ACHN (cell line): ENCODE results near the gene NOP14.
A peak's percentile ranks its signal among the peaks of the same experiment; 100 is the strongest.

Experiments
- DNase-seq: peaks from one replicate; pipeline ENCODE4 v3.0.0-alpha.2; 2015
- in situ Hi-C: cut with HindIII; loops from 2 replicates; pipeline ENCODE4 v1.10.0; 2017; ENCODE audit warnings: low sequenced_read_pairs, low pct_ligation_motif_present, low pct_unique_long_range_greater_than_20kb

The NOP14 gene

DNA sequence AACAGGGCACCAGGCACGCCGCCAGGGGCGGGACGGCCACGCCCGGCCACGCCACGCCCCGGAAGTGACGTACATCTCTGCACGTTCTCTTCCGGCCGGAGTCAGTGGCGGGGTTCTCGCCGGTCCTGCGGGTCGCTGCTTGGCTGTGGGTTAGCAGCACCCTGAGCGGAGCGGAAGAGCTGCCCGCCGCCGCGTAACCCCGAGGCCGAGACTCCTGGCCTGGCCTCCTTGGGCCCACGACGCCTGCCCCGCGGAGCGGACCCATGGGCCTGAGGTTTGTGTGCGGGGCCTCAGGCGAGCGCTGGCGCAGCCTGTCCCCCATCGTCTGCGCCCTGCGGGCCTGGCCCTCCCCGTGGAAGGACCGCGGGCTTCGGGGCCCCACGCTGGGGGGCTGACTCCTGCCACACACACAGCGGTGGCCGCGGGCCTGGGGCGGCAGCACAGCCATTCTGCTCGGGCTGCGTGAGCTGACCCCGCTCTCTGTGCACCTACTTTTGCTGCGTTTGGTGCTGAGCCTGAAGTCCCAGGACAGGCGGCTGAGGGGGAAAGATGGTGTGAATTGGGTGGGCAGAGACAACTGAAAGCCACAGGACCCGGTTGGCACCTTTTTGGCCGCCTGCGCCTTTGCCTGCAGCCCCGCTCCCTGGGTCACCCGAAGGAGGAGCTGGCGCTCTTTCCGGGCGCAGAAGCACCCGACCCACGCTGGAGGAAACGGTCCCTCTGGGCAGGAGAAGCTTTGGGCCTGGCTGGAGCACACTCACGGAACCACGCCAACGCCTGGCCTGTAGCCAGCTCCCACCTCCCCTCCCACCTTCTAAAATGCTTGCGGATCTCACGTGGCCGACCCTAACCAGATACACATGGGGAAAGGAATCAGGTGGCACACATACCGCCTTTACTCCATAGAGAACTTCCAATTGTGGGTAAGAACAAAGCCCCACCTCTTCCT is 28.1 kb downstream of the NOP14 start:
- peak; percentile 89 for DNase-seq
- in situ Hi-C loops: no loop called here

DNA sequence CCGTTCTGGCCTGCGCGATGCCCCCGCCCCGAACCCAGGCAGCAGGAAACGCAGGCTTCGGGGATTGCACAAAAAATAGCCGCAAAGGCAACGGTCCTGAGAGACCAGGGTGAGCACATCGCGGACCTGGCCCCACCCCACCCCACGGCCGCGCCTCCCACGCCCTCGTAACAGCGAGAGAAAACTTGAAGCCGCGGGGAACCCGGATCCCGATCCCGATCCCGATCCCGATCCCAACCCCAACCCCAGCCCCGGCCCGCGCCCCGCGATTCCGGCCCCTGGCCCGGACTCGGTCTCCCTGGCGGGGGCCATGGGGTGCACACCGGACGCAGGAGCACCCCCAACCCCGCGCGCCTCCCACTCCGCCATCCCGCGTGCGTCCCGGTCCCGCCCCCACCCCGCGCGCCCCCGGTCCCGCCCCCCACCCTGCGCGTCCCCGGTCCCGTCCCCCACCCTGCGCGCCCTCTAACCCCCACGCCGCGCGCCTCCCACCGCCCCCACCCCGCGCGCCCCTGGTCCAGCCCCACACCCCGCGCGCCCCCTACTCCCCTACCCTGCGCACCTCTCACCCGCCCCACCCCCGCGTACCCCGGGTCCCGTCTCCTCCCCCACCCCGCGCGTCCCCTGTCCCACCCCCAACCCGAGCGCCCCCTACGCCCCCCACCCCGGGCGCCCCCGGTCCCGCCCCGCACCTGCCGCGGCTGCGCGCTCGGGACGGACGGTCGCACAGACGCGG is 29.0 kb downstream of the NOP14 start:
- in situ Hi-C loops: no loop called here
- peak; percentile 45 for DNase-seq

DNA sequence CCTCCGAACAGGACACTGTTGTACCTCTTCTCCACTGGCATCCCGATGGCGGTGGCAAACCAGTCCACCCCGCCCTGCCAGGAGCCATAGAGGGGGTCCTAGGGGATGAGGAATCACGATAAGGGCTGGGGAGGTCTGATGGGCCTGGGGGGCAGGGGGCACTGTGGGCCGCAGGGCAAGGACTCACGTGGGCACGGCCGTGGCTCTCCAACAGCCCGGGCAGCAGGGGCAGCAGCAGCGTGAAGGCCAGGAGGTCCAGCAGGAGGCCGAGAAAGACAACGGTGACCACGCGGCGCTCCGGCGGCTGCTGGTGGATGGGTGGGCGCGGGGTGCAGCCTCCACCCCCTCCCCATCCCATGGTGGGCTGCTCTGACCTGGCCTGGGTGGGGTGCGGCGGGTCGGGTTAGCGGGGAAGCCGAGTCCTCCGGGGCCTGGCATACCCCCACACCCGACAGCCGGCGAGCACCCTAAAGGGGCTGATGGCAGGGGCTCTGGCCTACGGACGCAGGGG is 29.6 kb downstream of the NOP14 start:
- in situ Hi-C loops: no loop called here
- no peak for DNase-seq

DNA sequence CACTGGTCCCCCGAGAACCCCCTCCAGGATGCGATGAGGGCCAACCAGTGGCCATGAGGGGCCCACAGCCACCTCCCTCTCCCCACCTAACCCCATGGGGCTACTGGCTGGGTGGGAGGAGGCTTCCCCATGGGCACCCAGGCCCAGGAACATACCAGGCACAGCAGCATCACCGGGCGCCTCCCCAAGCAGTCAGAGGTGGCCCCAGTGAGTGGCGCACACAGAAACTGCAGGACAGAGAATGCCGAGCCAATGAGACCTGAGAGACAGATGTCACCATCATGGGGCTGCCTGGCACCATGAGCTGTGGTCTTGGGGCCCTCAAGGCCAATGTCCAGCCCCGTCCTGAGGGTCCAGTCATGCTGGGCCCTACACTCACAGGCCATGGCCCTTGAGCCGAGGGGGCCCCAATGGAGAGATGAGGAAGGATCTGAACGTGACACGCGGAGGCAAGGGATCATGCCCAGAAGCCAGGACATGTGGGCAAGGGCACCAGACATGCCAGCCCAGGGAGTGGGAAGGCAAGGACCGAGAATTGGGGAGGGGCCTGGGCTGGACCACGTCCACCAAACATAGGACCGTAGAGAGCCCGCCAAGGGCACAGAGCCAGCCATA is 30.1 kb downstream of the NOP14 start:
- in situ Hi-C loops: no loop called here
- DNase-seq: no peak

DNA sequence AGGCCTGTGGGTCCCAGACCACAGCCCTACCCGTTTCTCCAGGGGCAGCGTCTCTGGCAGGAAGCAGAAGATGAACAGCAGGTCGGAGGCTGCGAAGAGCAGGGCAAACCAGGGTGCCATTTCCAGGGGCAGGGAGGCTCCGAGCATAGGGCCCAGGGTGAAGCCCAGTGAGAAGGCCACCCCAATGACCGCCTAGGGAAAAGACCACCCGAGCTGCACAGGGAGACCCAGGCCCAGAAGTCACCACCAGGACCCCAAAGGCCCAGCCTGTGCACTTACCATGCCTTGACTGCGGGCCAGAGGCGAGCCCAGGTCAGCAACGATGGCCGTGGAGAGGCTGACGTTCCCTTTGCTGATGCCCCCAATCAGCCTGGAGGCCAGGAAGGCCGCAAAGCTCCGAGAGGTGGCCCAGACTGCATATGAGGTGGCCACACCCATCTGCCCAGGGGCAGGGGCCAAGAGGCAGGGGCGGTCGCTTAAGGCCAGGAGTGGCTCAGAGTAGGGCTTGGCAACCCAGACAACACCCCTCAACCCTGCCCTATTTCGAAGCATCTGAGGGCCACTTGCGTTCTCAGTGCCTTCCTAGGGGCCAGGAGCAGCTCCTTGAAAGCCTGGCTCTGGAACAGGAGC is 30.8 kb downstream of the NOP14 start:
- in situ Hi-C loops: no loop called here
- DNase-seq: no peak

DNA sequence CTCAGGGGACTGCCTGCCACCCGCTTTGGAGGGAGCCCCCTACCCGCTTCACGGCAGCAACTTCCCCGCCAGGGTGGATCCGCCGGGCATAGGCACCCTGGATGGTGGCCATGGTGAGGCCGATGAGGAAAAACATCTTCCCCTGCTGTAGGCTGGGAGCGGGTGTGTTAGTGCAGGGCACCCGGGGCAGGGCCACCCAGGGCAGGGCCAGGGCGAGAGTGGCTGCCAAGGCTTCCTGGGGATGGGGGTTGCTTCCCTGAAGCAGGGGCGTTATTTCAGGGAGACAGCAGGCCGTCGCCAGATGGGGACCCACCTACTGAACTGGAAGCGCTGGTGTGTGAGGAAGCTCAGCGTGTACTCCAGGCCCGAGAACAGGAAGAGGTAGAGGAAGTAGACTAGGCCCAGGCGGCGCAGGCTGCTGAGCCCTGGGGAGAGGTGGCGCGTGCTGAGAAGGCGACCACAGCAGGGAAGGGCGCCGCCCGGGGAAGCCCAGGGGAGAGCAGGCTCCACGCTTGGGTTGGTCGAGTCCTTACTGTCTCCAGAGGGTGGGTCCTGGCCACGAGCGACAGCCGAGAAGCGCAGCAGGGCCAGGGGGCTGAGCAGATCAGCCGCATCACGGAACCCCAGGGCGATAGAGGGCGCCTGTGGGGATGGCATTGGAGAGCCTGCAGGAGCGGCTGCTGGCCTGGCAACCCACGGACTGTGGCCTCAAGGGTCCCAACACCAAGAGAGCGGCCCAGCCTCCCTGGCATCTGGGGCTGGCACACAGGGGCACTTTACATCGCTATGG is 31.5 kb downstream of the NOP14 start:
- no peak for DNase-seq
- in situ Hi-C loops: no loop called here

GRCh38 chr4:2930758-2931511 is 32.3 kb downstream of the NOP14 start:
- no peak for DNase-seq
- in situ Hi-C loops: no loop called here

- in situ Hi-C loops: no loop called here
- DNase-seq: no peak
Observed at GRCh38 chr4:2930135-2930757, 33.0 kb downstream of the NOP14 start.

DNA sequence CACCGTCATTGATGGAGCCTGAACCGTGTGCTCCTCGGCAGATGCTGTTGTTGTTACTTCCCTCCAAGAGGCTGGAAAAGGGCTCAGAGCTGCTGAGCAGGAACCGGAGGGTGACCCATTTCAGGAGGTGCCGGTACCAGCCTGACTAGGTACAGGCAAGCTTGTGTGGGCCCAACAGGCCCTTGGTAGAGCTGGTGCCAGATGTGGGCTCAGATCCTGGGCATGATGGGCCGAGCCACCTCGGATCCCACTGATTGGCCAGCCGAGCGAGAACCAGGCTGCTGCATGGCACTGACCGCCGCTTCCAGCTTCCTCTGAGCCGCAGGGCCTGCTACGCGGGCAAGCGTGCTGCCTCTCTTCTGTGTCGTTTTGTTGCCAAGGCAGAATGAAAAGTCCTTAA is 33.7 kb downstream of the NOP14 start:
- in situ Hi-C loops: no loop called here
- DNase-seq: no peak

DNA sequence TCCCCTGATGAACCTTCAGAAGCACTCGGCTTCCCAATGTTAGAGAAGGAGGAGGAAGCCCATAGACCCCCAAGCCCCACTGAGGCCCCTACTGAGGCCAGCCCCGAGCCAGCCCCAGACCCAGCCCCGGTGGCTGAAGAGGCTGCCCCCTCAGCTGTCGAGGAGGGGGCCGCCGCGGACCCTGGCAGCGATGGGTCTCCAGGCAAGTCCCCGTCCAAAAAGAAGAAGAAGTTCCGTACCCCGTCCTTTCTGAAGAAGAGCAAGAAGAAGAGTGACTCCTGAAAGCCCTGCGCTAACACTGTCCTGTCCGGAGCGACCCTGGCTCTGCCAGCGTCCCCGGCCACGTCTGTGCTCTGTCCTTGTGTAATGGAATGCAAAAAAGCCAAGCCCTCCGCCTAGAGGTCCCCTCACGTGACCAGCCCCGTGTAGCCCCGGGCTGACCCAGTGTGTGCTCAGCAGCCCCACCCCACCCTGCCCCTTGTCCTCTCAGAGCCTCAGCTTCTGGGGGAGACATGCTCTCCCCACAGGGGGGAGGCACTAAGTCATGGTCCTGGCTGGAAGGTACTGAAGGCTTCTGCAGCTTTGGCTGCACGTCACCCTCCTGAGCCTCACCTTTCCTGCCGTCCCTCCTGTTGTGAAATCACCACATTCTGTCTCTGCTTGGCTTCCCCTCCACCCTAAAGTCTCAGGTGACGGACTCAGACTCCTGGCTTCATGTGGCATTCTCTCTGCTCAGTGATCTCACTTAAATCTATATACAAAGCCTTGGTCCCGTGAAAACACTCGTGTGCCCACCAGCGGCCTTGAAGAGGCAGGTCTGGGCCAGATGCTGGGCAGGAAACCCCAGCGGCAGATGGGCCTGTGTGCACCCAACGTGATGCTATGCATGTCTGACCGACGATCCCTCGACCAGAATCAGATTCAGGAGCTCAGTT is 34.7 kb downstream of the NOP14 start:
- in situ Hi-C loops: no loop called here
- no peak for DNase-seq

DNA sequence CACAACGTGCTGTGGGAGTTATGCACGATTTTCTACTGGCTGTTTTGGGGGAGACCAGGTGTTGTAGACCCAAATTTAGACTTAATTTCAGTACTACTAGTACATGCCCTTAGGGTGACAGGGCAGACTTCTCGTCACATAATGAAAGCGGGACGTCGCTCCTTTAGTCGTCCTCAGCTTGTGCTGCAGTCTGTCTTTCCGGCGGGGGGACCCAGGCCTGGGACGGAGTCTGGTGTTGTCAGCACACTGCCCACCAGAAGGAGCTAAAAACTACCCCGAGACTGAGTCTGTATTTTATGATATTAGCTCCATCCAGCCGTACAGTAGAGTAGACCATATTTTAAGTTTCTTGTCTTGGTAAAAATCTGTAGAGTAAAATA is 35.5 kb downstream of the NOP14 start:
- in situ Hi-C loops: no loop called here
- no peak for DNase-seq

DNA sequence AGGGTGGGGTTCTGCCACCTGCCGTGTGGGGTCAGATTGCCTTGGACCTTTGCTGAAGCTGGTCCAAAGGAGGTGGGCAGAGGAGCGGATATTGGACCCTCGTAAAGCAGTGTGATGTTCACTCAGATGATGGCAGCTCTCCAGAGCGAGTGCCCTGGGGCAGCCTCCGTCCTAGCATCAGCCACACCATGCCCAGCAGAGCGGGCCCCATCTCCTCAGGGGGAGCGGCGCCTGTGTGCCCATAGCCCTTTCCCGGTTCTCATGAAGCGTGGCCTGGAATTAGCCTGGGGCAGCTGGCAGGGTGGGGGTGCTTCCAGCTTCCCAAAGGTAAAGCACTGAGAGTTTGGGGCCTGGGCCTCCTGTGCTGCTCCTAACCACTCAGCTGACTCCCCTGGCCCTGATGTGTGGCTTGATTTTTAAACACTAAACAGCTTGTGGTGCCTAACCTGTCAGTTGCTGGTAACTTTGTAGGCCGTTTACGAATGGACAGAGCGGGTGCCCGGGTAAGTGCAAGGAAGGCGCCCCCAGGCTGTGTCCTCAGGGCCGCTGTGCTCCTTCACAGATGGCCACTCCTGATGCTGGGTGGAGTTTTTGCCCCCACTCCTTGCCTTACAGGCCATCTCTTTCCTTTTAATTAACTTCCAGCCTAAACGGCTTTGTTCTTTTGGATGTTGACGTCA is 36.0 kb downstream of the NOP14 start:
- no peak for DNase-seq
- in situ Hi-C loops: no loop called here

DNA sequence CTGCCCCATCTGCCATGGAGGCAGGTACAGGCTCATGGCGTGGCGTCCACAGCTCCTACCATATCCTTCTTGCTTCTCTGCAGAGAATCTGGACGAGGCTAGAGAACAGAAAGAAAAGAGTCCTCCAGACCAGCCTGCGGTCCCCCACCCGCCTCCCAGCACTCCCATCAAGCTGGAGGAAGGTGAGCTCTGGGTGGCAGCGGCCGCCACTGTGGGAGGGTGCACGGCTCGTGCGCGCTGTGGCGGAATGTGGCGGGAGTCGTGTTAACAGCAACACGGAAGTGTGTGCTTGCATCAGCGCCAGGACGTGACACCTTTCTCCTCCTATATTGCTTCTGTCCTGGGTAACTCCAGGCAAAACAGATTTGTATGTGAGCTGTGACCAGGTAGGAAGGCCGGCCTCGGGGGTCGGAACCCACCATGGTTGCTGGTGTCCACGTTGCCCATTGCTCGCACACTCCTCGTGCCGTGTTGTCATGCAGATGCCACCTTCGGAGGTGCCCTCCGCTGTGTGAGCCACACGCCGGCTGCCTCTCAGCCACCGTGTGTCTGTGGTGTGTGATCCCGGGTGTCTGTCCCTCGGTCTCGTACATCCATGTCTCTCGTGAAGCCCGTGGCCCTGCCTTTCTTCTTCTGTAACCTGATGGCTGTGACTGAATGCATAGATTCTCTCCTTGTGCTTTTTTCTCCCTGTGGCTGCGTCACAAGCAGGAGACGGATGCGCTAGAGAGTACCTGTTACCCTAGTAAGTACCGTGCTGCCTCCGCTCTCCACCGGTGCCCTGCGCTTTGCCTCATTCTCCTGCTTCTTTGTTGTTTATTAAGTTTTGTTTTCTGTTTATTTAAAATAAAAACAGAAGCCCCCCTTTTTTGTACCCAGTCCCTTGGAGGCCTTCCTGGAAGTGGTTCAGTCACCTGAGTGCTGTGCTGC is 37.0 kb downstream of the NOP14 start:
- in situ Hi-C loops: no loop called here
- DNase-seq: no peak

GRCh38 chr4:2925496-2925895 is 37.7 kb downstream of the NOP14 start:
- in situ Hi-C loops: no loop called here
- DNase-seq: no peak
